Uterus (tissue), 2 donors: Measurements from ENCODE around the gene CXCR6.

Experiments
- CTCF ChIP-seq, 4 experiments: fragments of 200-600 bp in 2 of 4; fragments of 450-650 bp in 2 of 4; sonication (generic) in 2 of 4; IDR thresholded peaks; one replicate each; pipeline ENCODE4 v1.5.1; 2016 to 2019; ENCODE audit warnings: antibody characterized with exemption in 4 of 4, mild to moderate bottlenecking in 2 of 4, moderate library complexity in 1 of 4
- POLR2A ChIP-seq, 2 donors: fragments of 450-650 bp; IDR thresholded peaks; one replicate each; pipeline ENCODE4 v1.6.1; 2016; ENCODE audit warnings: antibody characterized with exemption in 2 of 2, mild to moderate bottlenecking in 1 of 2, moderate library complexity in 1 of 2

GRCh38 chr3:45922950-45923590 is 20.2 kb upstream of the CXCR6 start:
- TF ChIP-seq CTCF (IDR thresholded peaks at IDR 0.05): no peak
- TF ChIP-seq POLR2A (IDR thresholded peaks at IDR 0.05): no peak
